Measurements from ENCODE around the gene COL5A1. TPM values are rescaled to one million over a fixed set of nuclear protein-coding genes. Genes with fewer than 3 reads are reported as not detected.

The COL5A1 gene
- total RNA-seq, 1 experiment from 2014 or later = 10.6 TPM

DNA sequence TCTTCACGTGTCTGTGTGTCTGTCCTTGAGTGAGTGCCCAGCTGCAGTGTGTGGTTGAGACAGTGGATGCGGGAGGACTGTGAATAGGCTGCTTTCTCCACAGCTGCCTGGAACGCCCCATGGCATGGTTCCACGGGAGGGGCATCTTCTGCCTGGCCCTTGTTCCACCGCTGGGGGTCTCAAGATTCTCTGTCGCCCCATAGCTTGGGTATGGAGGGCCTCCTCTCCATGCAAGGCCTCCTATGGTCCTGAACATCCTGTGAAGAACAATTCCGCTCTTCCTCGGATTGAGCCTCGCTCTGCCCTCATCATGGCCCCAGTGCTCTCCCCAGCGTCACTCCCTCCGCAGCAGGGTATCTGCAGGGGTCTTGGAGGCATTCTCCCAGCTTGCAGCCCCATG lies 36.1 kb downstream of the COL5A1 start:
- no peaks in the 10 kb centered on the region for H3K79me2 ChIP-seq (ENCODE audit: low read length)

DNA sequence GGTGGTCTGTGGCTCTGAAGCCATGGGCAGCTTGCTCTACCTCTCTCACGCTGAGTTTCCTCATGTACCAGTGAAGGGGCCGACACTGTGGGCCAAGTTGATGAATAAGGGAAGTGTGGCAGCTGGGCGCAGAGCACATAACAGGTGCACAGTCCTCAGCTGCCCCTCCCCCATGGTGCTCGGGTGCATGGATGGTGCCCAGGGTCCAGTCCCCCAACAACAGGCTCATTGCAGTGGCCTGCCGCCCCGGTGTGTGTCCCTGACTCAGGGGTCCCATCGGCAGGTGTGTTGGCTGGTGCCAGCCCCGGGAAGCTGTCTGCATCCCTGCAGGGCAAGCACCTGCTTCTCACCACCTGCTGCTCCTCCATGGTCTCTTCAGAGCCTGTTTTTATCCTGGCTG lies 36.6 kb downstream of the COL5A1 start:
- Histone ChIP-seq H3K4me3 (ENCODE audit: low read length) (no peak overlapping the region), H3K27ac (ENCODE audit: low read length) (no peak overlapping the region), H2AFZ (ENCODE audit: low read length) (no peak overlapping the region), H3K9ac (ENCODE audit: low read length) (no peak overlapping the region), H3K4me2 (ENCODE audit: low read length) (no peak overlapping the region), H3K9me2 (replicated peaks; ENCODE audit: low read length) (no peaks in the 10 kb centered on the region), H3K27me3 (ENCODE audit: low read length) (no peaks in the 10 kb centered on the region), H3K4me1 (ENCODE audit: insufficient read depth, low read length) (no peaks in the 10 kb centered on the region), H3K9me3 (ENCODE audit: low read length) (no peaks in the 10 kb centered on the region), H3K79me2 (ENCODE audit: low read length) (no peaks in the 10 kb centered on the region), H4K20me1 (ENCODE audit: low read length) (no peaks in the 10 kb centered on the region), H3K36me3 (ENCODE audit: low read depth, low read length) (no peaks in the 10 kb centered on the region), H3F3A (ENCODE audit: low read length, unreplicated experiment) (no peaks in the 10 kb centered on the region)
- TF ChIP-seq, protein P1, sequence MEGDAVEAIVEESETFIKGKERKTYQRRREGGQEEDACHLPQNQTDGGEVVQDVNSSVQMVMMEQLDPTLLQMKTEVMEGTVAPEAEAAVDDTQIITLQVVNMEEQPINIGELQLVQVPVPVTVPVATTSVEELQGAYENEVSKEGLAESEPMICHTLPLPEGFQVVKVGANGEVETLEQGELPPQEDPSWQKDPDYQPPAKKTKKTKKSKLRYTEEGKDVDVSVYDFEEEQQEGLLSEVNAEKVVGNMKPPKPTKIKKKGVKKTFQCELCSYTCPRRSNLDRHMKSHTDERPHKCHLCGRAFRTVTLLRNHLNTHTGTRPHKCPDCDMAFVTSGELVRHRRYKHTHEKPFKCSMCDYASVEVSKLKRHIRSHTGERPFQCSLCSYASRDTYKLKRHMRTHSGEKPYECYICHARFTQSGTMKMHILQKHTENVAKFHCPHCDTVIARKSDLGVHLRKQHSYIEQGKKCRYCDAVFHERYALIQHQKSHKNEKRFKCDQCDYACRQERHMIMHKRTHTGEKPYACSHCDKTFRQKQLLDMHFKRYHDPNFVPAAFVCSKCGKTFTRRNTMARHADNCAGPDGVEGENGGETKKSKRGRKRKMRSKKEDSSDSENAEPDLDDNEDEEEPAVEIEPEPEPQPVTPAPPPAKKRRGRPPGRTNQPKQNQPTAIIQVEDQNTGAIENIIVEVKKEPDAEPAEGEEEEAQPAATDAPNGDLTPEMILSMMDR (conservative IDR thresholded peaks at IDR 0.05; ENCODE audit: low read depth, low read length) = no peak
- TF ChIP-seq EZH2phosphoT487 (IDR thresholded peaks at IDR 0.05; ENCODE audit: borderline replicate concordance, low read length) (no peak), EZH2 (IDR thresholded peaks at IDR 0.05; ENCODE audit: low read length, unreplicated experiment) (no peak)
- POLR2A ChIA-PET (ENCODE audit: unreplicated experiment) = interaction anchor here (0.6 kb wide), 1 partner anchor 396 kb away, joined by 4 read pairs; no protein-coding TSS in a partner anchor
- no peak for DNase-seq
- intact Hi-C loops (cut with micrococcal nuclease) = no loop called here
- CTCF ChIA-PET = no interaction called here
- ATAC-seq = no peak
- BruUV-seq (replicated peaks) = no TSS peak

More for the DNA sequence above, 36.1 kb downstream of the COL5A1 start:
- TF ChIP-seq, protein P1 (conservative IDR thresholded peaks at IDR 0.05; ENCODE audit: low read depth, low read length) = no peak
- TF ChIP-seq EZH2phosphoT487 (IDR thresholded peaks at IDR 0.05; ENCODE audit: borderline replicate concordance, low read length) (no peak), EZH2 (IDR thresholded peaks at IDR 0.05; ENCODE audit: low read length, unreplicated experiment) (no peak)
- H2AFZ ChIP-seq (ENCODE audit: low read length) = no peak overlapping the region
- no peaks in the 10 kb centered on the region for H3K27me3 ChIP-seq (ENCODE audit: low read length)
- no TSS peak for BruUV-seq (replicated peaks)
- H3K4me3 ChIP-seq (ENCODE audit: low read length) = no peak overlapping the region
- no peak overlapping the region for H3K4me2 ChIP-seq (ENCODE audit: low read length)
- no peak overlapping the region for H3K27ac ChIP-seq (ENCODE audit: low read length)
- H3K4me1 ChIP-seq (ENCODE audit: insufficient read depth, low read length) = no peaks in the 10 kb centered on the region
- POLR2A ChIA-PET (ENCODE audit: unreplicated experiment) = no interaction called here
- H3K9ac ChIP-seq (ENCODE audit: low read length) = no peak overlapping the region
- intact Hi-C loops (cut with micrococcal nuclease) = no loop called here
- CTCF ChIA-PET = no interaction called here
- H4K20me1 ChIP-seq (ENCODE audit: low read length) = no peaks in the 10 kb centered on the region
- no peak for ATAC-seq
- no peak for DNase-seq
- no peaks in the 10 kb centered on the region for H3F3A ChIP-seq (ENCODE audit: low read length, unreplicated experiment)
- H3K36me3 ChIP-seq (ENCODE audit: low read depth, low read length) = no peaks in the 10 kb centered on the region
- no peaks in the 10 kb centered on the region for H3K9me3 ChIP-seq (ENCODE audit: low read length)
- no peaks in the 10 kb centered on the region for H3K9me2 ChIP-seq (replicated peaks; ENCODE audit: low read length)

DNA sequence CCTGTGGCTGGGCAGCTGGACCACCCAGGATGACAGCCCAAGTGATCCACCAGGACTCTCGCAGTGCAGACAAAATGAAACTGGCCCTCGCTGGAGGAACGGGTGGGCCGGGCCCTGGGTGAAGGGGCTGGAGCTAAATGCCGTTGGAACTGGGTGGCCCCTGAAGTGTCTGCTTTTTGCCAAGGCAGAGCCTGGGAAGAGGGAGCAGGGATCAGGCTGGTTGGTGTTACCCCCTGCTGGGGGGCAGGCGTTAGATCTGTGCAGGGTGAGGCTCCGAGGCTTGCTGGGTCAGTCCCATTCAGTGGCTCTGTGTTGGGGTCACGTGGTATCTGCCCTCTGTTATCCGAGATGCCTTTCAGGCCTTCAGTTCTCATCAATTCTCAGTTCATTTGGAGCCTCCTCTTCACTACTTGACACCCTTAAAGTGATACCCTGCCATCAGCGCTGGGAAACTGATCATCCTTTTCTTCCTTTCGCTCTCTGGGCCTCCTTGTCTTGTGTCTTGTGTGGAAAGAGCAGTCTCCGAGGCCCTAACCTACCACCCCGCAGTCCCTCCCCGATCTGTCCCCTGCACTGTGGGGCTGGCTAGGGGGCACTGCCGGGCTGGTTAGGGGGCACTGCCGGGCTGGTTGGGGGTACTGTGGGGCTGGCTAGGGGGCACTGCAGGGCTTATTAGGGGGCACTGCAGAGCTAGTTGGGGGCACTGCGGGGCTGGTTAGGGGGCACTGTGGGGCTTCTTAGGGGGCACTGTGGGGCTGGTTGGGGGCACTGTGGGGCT lies 37.3 kb downstream of the COL5A1 start:
- no peak for DNase-seq
- Histone ChIP-seq H3K79me2 (ENCODE audit: low read length) (no peaks in the 10 kb centered on the region), H3F3A (ENCODE audit: low read length, unreplicated experiment) (no peaks in the 10 kb centered on the region), H3K27ac (ENCODE audit: low read length) (no peak overlapping the region), H3K4me1 (ENCODE audit: insufficient read depth, low read length) (no peaks in the 10 kb centered on the region), H3K4me2 (ENCODE audit: low read length) (no peak overlapping the region), H3K36me3 (ENCODE audit: low read depth, low read length) (no peaks in the 10 kb centered on the region), H3K9ac (ENCODE audit: low read length) (no peak overlapping the region), H4K20me1 (ENCODE audit: low read length) (no peaks in the 10 kb centered on the region), H2AFZ (ENCODE audit: low read length) (no peak overlapping the region), H3K9me2 (replicated peaks; ENCODE audit: low read length) (no peaks in the 10 kb centered on the region), H3K4me3 (ENCODE audit: low read length) (no peak overlapping the region), H3K9me3 (ENCODE audit: low read length) (no peaks in the 10 kb centered on the region), H3K27me3 (ENCODE audit: low read length) (no peaks in the 10 kb centered on the region)
- TF ChIP-seq, protein P1 (conservative IDR thresholded peaks at IDR 0.05; ENCODE audit: low read depth, low read length) = no peak
- TF ChIP-seq EZH2phosphoT487 (IDR thresholded peaks at IDR 0.05; ENCODE audit: borderline replicate concordance, low read length) = no peak
- TF ChIP-seq EZH2 (IDR thresholded peaks at IDR 0.05; ENCODE audit: low read length, unreplicated experiment) = no peak
- CTCF ChIA-PET = no interaction called here
- ATAC-seq = no peak
- POLR2A ChIA-PET (ENCODE audit: unreplicated experiment) = interaction anchor here (0.6 kb wide), 1 partner anchor 395 kb away, joined by 4 read pairs; no protein-coding TSS in a partner anchor
- intact Hi-C loops (cut with micrococcal nuclease) = no loop called here
- no TSS peak for BruUV-seq (replicated peaks)
